ENCODE results near the gene PHPT1. TPM values are rescaled to one million over a fixed set of nuclear protein-coding genes. Genes with fewer than 3 reads are reported as not detected.

Gene PHPT1
- total and polyA plus RNA-seq, 2 of the 13 experiments (the other 11 are each of a cell fraction or from before 2014, with no cell fraction given) = 189 to 192 TPM

DNA sequence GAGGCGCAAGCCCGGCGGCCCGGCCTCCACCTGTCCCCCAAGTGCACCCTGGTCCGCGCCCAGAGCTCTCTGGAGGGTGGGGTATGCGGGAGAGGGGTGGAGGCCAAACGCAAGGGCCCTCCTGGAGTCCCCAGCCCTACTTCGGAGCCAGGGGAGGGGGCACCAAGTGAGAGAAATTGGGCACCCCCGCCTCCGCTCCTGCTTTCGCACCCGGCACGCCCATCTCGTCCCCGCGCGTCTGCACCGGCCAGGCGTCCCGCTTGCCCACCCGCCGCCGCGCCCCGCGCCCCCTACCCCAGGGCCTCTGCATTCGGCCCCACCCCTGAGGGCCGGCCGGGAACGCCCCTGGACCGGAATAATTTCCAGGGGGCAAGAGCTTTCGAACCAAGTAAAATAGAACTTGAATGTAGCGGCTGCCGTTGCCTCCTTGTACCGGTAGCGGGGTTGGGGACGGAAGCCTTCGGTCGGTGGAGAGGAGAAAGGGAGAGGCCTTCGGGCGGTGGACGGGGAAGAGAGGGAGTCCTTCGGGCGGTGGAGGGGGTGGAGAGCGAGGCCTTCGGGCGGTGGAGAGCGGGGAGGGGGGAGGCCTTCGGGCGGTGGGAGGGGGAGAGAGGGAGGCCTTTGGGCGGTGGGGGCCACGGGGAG is 694 bp upstream of the PHPT1 start (continued):
- TF ChIP-seq IRF9 (CRISPR knock-in tag; IDR thresholded peaks at IDR 0.05; ENCODE audit: borderline replicate concordance) (no peak), SRY (CRISPR knock-in tag; IDR thresholded peaks at IDR 0.05) (0 out of 2 replicates have a peak, but pooled peaks have one; percentile 13), ZBTB42 (CRISPR knock-in tag; IDR thresholded peaks at IDR 0.05) (no peak; the same call in 1 of the 2 replicates), ZC3H13 (CRISPR knock-in tag; IDR thresholded peaks at IDR 0.05) (0 out of 2 replicates have a peak, but pooled peaks have one; percentile 19), ZFX (CRISPR knock-in tag; IDR thresholded peaks at IDR 0.05; ENCODE audit: low read depth) (0 out of 2 replicates have a peak, but pooled peaks have one; percentile 8), DNMT1 (CRISPR knock-in tag; IDR thresholded peaks at IDR 0.05) (no peak), GMEB1 (CRISPR knock-in tag; IDR thresholded peaks at IDR 0.05; ENCODE audit: borderline replicate concordance) (no peak), RFXAP (CRISPR knock-in tag; IDR thresholded peaks at IDR 0.05; ENCODE audit: borderline replicate concordance) (no peak), REPIN1 (CRISPR knock-in tag; IDR thresholded peaks at IDR 0.05; ENCODE audit: borderline replicate concordance, low read depth) (no peak), ZNF292 (CRISPR knock-in tag; IDR thresholded peaks at IDR 0.05; ENCODE audit: borderline replicate concordance, low read depth) (no peak)
- TF ChIP-seq, protein P1, sequence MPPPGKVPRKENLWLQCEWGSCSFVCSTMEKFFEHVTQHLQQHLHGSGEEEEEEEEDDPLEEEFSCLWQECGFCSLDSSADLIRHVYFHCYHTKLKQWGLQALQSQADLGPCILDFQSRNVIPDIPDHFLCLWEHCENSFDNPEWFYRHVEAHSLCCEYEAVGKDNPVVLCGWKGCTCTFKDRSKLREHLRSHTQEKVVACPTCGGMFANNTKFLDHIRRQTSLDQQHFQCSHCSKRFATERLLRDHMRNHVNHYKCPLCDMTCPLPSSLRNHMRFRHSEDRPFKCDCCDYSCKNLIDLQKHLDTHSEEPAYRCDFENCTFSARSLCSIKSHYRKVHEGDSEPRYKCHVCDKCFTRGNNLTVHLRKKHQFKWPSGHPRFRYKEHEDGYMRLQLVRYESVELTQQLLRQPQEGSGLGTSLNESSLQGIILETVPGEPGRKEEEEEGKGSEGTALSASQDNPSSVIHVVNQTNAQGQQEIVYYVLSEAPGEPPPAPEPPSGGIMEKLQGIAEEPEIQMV (CRISPR knock-in tag; IDR thresholded peaks at IDR 0.05; ENCODE audit: low read depth) = 0 out of 2 replicates have a peak, but pooled peaks have one; percentile 2
- TF ChIP-seq, protein P2, sequence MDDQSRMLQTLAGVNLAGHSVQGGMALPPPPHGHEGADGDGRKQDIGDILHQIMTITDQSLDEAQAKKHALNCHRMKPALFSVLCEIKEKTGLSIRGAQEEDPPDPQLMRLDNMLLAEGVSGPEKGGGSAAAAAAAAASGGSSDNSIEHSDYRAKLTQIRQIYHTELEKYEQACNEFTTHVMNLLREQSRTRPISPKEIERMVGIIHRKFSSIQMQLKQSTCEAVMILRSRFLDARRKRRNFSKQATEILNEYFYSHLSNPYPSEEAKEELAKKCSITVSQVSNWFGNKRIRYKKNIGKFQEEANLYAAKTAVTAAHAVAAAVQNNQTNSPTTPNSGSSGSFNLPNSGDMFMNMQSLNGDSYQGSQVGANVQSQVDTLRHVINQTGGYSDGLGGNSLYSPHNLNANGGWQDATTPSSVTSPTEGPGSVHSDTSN (CRISPR knock-in tag; IDR thresholded peaks at IDR 0.05; ENCODE audit: borderline replicate concordance) = no peak

Data from HepG2 (cell line).